ENCODE measurements around the gene ZBTB5. TPM values are rescaled to one million over a fixed set of nuclear protein-coding genes. Genes with fewer than 3 reads are reported as not detected.

The ZBTB5 gene
- total and polyA plus RNA-seq, 7 donors, result 2.5 to 6.0 (median 5.3) TPM

- intact Hi-C loops (cut with DNase I), result no loop called here
- no peak overlapping the region for H3K27ac ChIP-seq
- no peaks in the 10 kb centered on the region for H3K9me3 ChIP-seq
- no peak for DNase-seq
- no peak overlapping the region for H3K4me3 ChIP-seq
- no peaks in the 10 kb centered on the region for H3K36me3 ChIP-seq (ENCODE audit: insufficient read depth in 1 of 2, low read depth in 1 of 2)
- ATAC-seq, result no peak
- 51 to 56% (median 54%) methylated on average over 12 of the region's 12 CpGs for WGBS, 3 donors
- TF ChIP-seq CTCF (IDR thresholded peaks at IDR 0.05), result no peak
- H3K27me3 ChIP-seq (ENCODE audit: insufficient read depth in 3 of 3, low read length in 2 of 3), result no peaks in the 10 kb centered on the region
- no peaks in the 10 kb centered on the region for H3K4me1 ChIP-seq
These were observed 70.0 kb downstream of the ZBTB5 start for GRCh38 chr9:37395229-37395628.

GRCh38 chr9:37392272-37392671 lies 73.0 kb downstream of the ZBTB5 start:
- ATAC-seq, result no peak
- 80 to 85% (median 81%) methylated on average over 8 of the region's 8 CpGs for WGBS, 3 donors
- H3K4me3 ChIP-seq, result no peak overlapping the region
- no peaks in the 10 kb centered on the region for H3K9me3 ChIP-seq
- no peak for DNase-seq
- intact Hi-C loops (cut with DNase I), result no loop called here
- no peak for TF ChIP-seq CTCF (IDR thresholded peaks at IDR 0.05)
- H3K36me3 ChIP-seq (ENCODE audit: insufficient read depth in 1 of 2, low read depth in 1 of 2), result no peaks in the 10 kb centered on the region
- H3K27ac ChIP-seq, result no peak overlapping the region
- H3K4me1 ChIP-seq, result no peaks in the 10 kb centered on the region
- no peaks in the 10 kb centered on the region for H3K27me3 ChIP-seq (ENCODE audit: insufficient read depth in 3 of 3, low read length in 2 of 3)

GRCh38 chr9:37390759-37391158 lies 74.5 kb downstream of the ZBTB5 start:
- DNase-seq (no peak), ATAC-seq (no peak)
- WGBS, 3 donors, result 46 to 49% (median 48%) methylated on average over 7 of the region's 7 CpGs
- H3K27ac ChIP-seq, result no peak overlapping the region
- intact Hi-C loops (cut with DNase I), result no loop called here
- no peaks in the 10 kb centered on the region for H3K27me3 ChIP-seq (ENCODE audit: insufficient read depth in 3 of 3, low read length in 2 of 3)
- H3K4me1 ChIP-seq, result no peaks in the 10 kb centered on the region
- no peaks in the 10 kb centered on the region for H3K36me3 ChIP-seq (ENCODE audit: insufficient read depth in 1 of 2, low read depth in 1 of 2)
- no peak overlapping the region for H3K4me3 ChIP-seq
- no peak for TF ChIP-seq CTCF (IDR thresholded peaks at IDR 0.05)
- H3K9me3 ChIP-seq, result no peaks in the 10 kb centered on the region

Other genes with a start within 250 kb of the ZBTB5 start
- gene GRHPR, start 42.8 kb downstream of the ZBTB5 start, total RNA-seq, result 100 to 1,000 TPM in 3 of 4 donors, 10 to 100 TPM in 1; 74.7 to 111 (median 100) TPM
- gene GRHPR, start 42.8 kb downstream of the ZBTB5 start, polyA plus RNA-seq, result 100 to 1,000 TPM in 2 of 3 donors, 10 to 100 TPM in 1; 72.2 to 138 (median 105) TPM
- gene POLR1E, start 20.5 kb upstream of the ZBTB5 start, total RNA-seq, result 10 to 100 TPM; 17.6 to 22.5 (median 21.8) TPM
- gene POLR1E, start 20.5 kb upstream of the ZBTB5 start, polyA plus RNA-seq, result 10 to 100 TPM; 12.1 to 21.6 (median 18.1) TPM
- gene FBXO10, start 110.9 kb upstream of the ZBTB5 start, total RNA-seq, result 10 to 100 TPM; 31.3 to 90.4 (median 43.0) TPM
- gene FBXO10, start 110.9 kb upstream of the ZBTB5 start, polyA plus RNA-seq, result 10 to 100 TPM; 12.1 to 32.5 (median 27.3) TPM
- gene TOMM5, start 127.1 kb upstream of the ZBTB5 start, total RNA-seq, result 100 to 1,000 TPM in 2 of 4 donors, 10 to 100 TPM in 2; 65.2 to 104 (median 98.9) TPM
- gene TOMM5, start 127.1 kb upstream of the ZBTB5 start, polyA plus RNA-seq, result 100 to 1,000 TPM; 144 to 280 (median 234) TPM
- gene FRMPD1, start 185.5 kb upstream of the ZBTB5 start, total RNA-seq, result 1 to 10 TPM; 1.4 to 6.1 (median 3.9) TPM
- under 1 TPM; 0.48 to 0.84 (median 0.68) TPM for gene FRMPD1, start 185.5 kb upstream of the ZBTB5 start, polyA plus RNA-seq